ENCODE results near the gene MGMT.

MGMT gene

GRCh38 chr10:129659508-129660268 is 192.6 kb downstream of the MGMT start:
- no peak for DNase-seq

- DNase-seq = no peak
These were observed 193.5 kb downstream of the MGMT start for GRCh38 chr10:129660569-129660968.

GRCh38 chr10:129662426-129662825 is 195.4 kb downstream of the MGMT start:
- no peak for DNase-seq

- DNase-seq = no peak
These were observed 203.1 kb downstream of the MGMT start for GRCh38 chr10:129670124-129670523.

GRCh38 chr10:129673292-129673691 is 206.3 kb downstream of the MGMT start:
- no peak for DNase-seq

GRCh38 chr10:129675027-129675769 is 208.2 kb downstream of the MGMT start:
- DNase-seq = no peak

GRCh38 chr10:129676014-129676413 is 209.0 kb downstream of the MGMT start:
- DNase-seq = no peak

GRCh38 chr10:129677377-129677927 is 210.4 kb downstream of the MGMT start:
- no peak for DNase-seq

GRCh38 chr10:129678186-129678585 is 211.1 kb downstream of the MGMT start:
- no peak for DNase-seq

GRCh38 chr10:129679207-129679606 is 212.2 kb downstream of the MGMT start:
- DNase-seq = no peak

- DNase-seq = no peak
These were observed 213.8 kb downstream of the MGMT start for GRCh38 chr10:129680661-129681344.

- no peak for DNase-seq
These were observed 214.8 kb downstream of the MGMT start for GRCh38 chr10:129681856-129682255.

- no peak for DNase-seq
These were observed 216.5 kb downstream of the MGMT start for GRCh38 chr10:129683519-129683918.

GRCh38 chr10:129683920-129684319 is 216.9 kb downstream of the MGMT start:
- DNase-seq = no peak

GRCh38 chr10:129685271-129685670 is 218.2 kb downstream of the MGMT start:
- no peak for DNase-seq

GRCh38 chr10:129689671-129690071 is 222.6 kb downstream of the MGMT start:
- DNase-seq = no peak

- no peak for DNase-seq
These were observed 223.4 kb downstream of the MGMT start for GRCh38 chr10:129690248-129691070.

GRCh38 chr10:129692695-129693094 is 225.7 kb downstream of the MGMT start:
- DNase-seq = no peak

- no peak for DNase-seq
These were observed 226.3 kb downstream of the MGMT start for GRCh38 chr10:129693382-129693781.

GRCh38 chr10:129694184-129694583 is 227.1 kb downstream of the MGMT start:
- no peak for DNase-seq

GRCh38 chr10:129694691-129695243 is 227.7 kb downstream of the MGMT start:
- no peak for DNase-seq

GRCh38 chr10:129695671-129696070 is 228.6 kb downstream of the MGMT start:
- no peak for DNase-seq
